ENCODE measurements around the gene MUC13.

MUC13 gene

GRCh38 chr3:124928333-124929202 is 6.0 kb downstream of the MUC13 start:
- Mint-ChIP-seq H3K27me3 (peaks cover 38% of the 10 kb centered on the region), H3K4me1 (peaks cover 6% of the 10 kb centered on the region), H3K9me3 (no peaks in the 10 kb centered on the region), H3K36me3 (no peaks in the 10 kb centered on the region), H3K27ac (no peak overlapping the region), H3K4me3 (no peak overlapping the region)
- peak; percentile 78 for DNase-seq
- CTCF ChIA-PET: interaction anchor here (0.5 to 2.6 kb wide), 10 partner anchors 58 to 656 kb away, joined by 3 to 21 read pairs (median 4); no protein-coding TSS in a partner anchor

GRCh38 chr3:124927574-124928045 is 6.9 kb downstream of the MUC13 start:
- no peak for DNase-seq
- Mint-ChIP-seq H3K27me3 (peaks cover 38% of the 10 kb centered on the region), H3K36me3 (no peaks in the 10 kb centered on the region), H3K4me1 (peaks cover 6% of the 10 kb centered on the region), H3K4me3 (no peak overlapping the region), H3K9me3 (no peaks in the 10 kb centered on the region), H3K27ac (no peak overlapping the region)
- CTCF ChIA-PET: interaction anchor here (0.7 to 2.6 kb wide), 10 partner anchors 31 to 657 kb away, joined by 3 to 21 read pairs (median 4); no protein-coding TSS in a partner anchor

- Mint-ChIP-seq H3K4me3 (no peak overlapping the region), H3K4me1 (peaks cover 6% of the 10 kb centered on the region), H3K27ac (no peak overlapping the region), H3K27me3 (peaks cover 40% of the 10 kb centered on the region), H3K9me3 (no peaks in the 10 kb centered on the region), H3K36me3 (no peaks in the 10 kb centered on the region)
- no peak for DNase-seq
- CTCF ChIA-PET: interaction anchor here (0.8 to 1.9 kb wide), 4 partner anchors 30 to 511 kb away, joined by 3 to 7 read pairs (median 4); no protein-coding TSS in a partner anchor
Observed at GRCh38 chr3:124926426-124927101, 8.0 kb downstream of the MUC13 start.

GRCh38 chr3:124924741-124925140 is 9.8 kb downstream of the MUC13 start:
- DNase-seq: no peak
- H3K9me3 Mint-ChIP-seq: no peaks in the 10 kb centered on the region
- H3K27ac Mint-ChIP-seq: no peak overlapping the region
- H3K27me3 Mint-ChIP-seq: peaks cover 42% of the 10 kb centered on the region
- no peak overlapping the region for H3K4me3 Mint-ChIP-seq
- no peaks in the 10 kb centered on the region for H3K36me3 Mint-ChIP-seq
- CTCF ChIA-PET: interaction anchor here (0.5 to 1.4 kb wide), 7 partner anchors 10 to 657 kb away, joined by 3 to 4 read pairs (median 3); partner anchors contain the start of gene MUC13
- H3K4me1 Mint-ChIP-seq: peaks cover 6% of the 10 kb centered on the region

- CTCF ChIA-PET: interaction anchor here (1.0 to 1.4 kb wide), 5 partner anchors 11 to 658 kb away, joined by 3 to 4 read pairs (median 4); partner anchors contain the start of gene MUC13
- peaks cover 6% of the 10 kb centered on the region for H3K4me1 Mint-ChIP-seq
- no peaks in the 10 kb centered on the region for H3K36me3 Mint-ChIP-seq
- no peak overlapping the region for H3K4me3 Mint-ChIP-seq
- no peak for DNase-seq
- peaks cover 35% of the 10 kb centered on the region for H3K27me3 Mint-ChIP-seq
- no peak overlapping the region for H3K27ac Mint-ChIP-seq
- H3K9me3 Mint-ChIP-seq: no peaks in the 10 kb centered on the region
Observed at GRCh38 chr3:124923833-124924232, 10.7 kb downstream of the MUC13 start.

- Mint-ChIP-seq H3K27me3 (peaks cover 42% of the 10 kb centered on the region), H3K4me1 (no peaks in the 10 kb centered on the region), H3K4me3 (no peak overlapping the region), H3K36me3 (no peaks in the 10 kb centered on the region), H3K27ac (no peak overlapping the region), H3K9me3 (no peaks in the 10 kb centered on the region)
- no peak for DNase-seq
- CTCF ChIA-PET: interaction anchor here (0.7 kb wide), 2 partner anchors 14 to 504 kb away, joined by 3 to 4 read pairs; partner anchors contain the start of gene MUC13
Observed at GRCh38 chr3:124920718-124921117, 13.8 kb downstream of the MUC13 start.

GRCh38 chr3:124919756-124920155 is 14.8 kb downstream of the MUC13 start:
- CTCF ChIA-PET: no interaction called here
- no peaks in the 10 kb centered on the region for H3K36me3 Mint-ChIP-seq
- H3K4me1 Mint-ChIP-seq: no peaks in the 10 kb centered on the region
- DNase-seq: no peak
- no peak overlapping the region for H3K27ac Mint-ChIP-seq
- peaks cover 42% of the 10 kb centered on the region for H3K27me3 Mint-ChIP-seq
- H3K4me3 Mint-ChIP-seq: no peak overlapping the region
- no peaks in the 10 kb centered on the region for H3K9me3 Mint-ChIP-seq

- Mint-ChIP-seq H3K9me3 (no peaks in the 10 kb centered on the region), H3K27ac (no peak overlapping the region), H3K27me3 (peaks cover 36% of the 10 kb centered on the region), H3K4me1 (no peaks in the 10 kb centered on the region), H3K4me3 (no peak overlapping the region), H3K36me3 (no peaks in the 10 kb centered on the region)
- DNase-seq: no peak
- CTCF ChIA-PET: interaction anchor here (1.5 kb wide), 1 partner anchor 12 kb away, joined by 5 read pairs; no protein-coding TSS in a partner anchor
Observed at GRCh38 chr3:124918524-124918923, 16.0 kb downstream of the MUC13 start.

- Mint-ChIP-seq H3K9me3 (no peaks in the 10 kb centered on the region), H3K4me1 (no peaks in the 10 kb centered on the region), H3K27ac (no peak overlapping the region), H3K36me3 (no peaks in the 10 kb centered on the region), H3K27me3 (peaks cover 30% of the 10 kb centered on the region), H3K4me3 (no peak overlapping the region)
- CTCF ChIA-PET: interaction anchor here (1.5 kb wide), 1 partner anchor 10 kb away, joined by 5 read pairs; no protein-coding TSS in a partner anchor
- DNase-seq: no peak
Observed at GRCh38 chr3:124916837-124917409, 17.6 kb downstream of the MUC13 start.

GRCh38 chr3:124915254-124915653 is 19.3 kb downstream of the MUC13 start:
- Mint-ChIP-seq H3K27ac (no peak overlapping the region), H3K27me3 (peaks cover 26% of the 10 kb centered on the region), H3K4me1 (no peaks in the 10 kb centered on the region), H3K9me3 (no peaks in the 10 kb centered on the region), H3K36me3 (no peaks in the 10 kb centered on the region), H3K4me3 (no peak overlapping the region)
- CTCF ChIA-PET: interaction anchor here (0.7 kb wide), 1 partner anchor 13 kb away, joined by 3 read pairs; no protein-coding TSS in a partner anchor
- DNase-seq: no peak

- no peak for DNase-seq
- no peak overlapping the region for H3K4me3 Mint-ChIP-seq
- peaks cover 59% of the 10 kb centered on the region for H3K27me3 Mint-ChIP-seq
- H3K4me1 Mint-ChIP-seq: no peaks in the 10 kb centered on the region
- H3K9me3 Mint-ChIP-seq: no peaks in the 10 kb centered on the region
- H3K36me3 Mint-ChIP-seq: no peaks in the 10 kb centered on the region
- CTCF ChIA-PET: no interaction called here
- no peak overlapping the region for H3K27ac Mint-ChIP-seq
Observed at GRCh38 chr3:124907957-124908356, 26.6 kb downstream of the MUC13 start.

GRCh38 chr3:124904835-124905492 is 29.6 kb downstream of the MUC13 start:
- peaks cover 53% of the 10 kb centered on the region for H3K27me3 Mint-ChIP-seq
- H3K36me3 Mint-ChIP-seq: no peaks in the 10 kb centered on the region
- no peaks in the 10 kb centered on the region for H3K9me3 Mint-ChIP-seq
- H3K27ac Mint-ChIP-seq: no peak overlapping the region
- H3K4me3 Mint-ChIP-seq: no peak overlapping the region
- DNase-seq: no peak
- CTCF ChIA-PET: interaction anchor here (1.0 to 4.2 kb wide), 2 partner anchors 16 to 143 kb away, joined by 3 to 159 read pairs; no protein-coding TSS in a partner anchor
- H3K4me1 Mint-ChIP-seq: peaks cover 2% of the 10 kb centered on the region

Measured in activated naive CD4-positive, alpha-beta T cell treated with anti-CD3 and anti-CD28 coated beads, Interleukin-2, amount 10 ng/mL, durations not matched to agents 7 days and 5 days (primary cell).